ENCODE results near the gene MYL3.

Gene MYL3

GRCh38 chr3:46865031-46865507 is 1.8 kb upstream of the MYL3 start:
- DNase-seq, result no peak

GRCh38 chr3:46864061-46864881 is 1.0 kb upstream of the MYL3 start:
- DNase-seq, result peak; percentile 38

GRCh38 chr3:46862369-46863025 is 747 bp downstream of the MYL3 start:
- peak; percentile 28 for DNase-seq

GRCh38 chr3:46861605-46862368 is 1.5 kb downstream of the MYL3 start:
- peak; percentile 33 for DNase-seq

- DNase-seq, result peak; percentile 33
Observed at GRCh38 chr3:46860810-46861604, 2.2 kb downstream of the MYL3 start.

GRCh38 chr3:46860017-46860809 is 3.0 kb downstream of the MYL3 start:
- peak; percentile 43 for DNase-seq

GRCh38 chr3:46859001-46859710 is 4.1 kb downstream of the MYL3 start:
- peak; percentile 38 for DNase-seq

- no peak for DNase-seq
Observed at GRCh38 chr3:46858456-46858855, 4.8 kb downstream of the MYL3 start.

GRCh38 chr3:46857485-46858341 is 5.5 kb downstream of the MYL3 start:
- DNase-seq, result peak; percentile 24

- DNase-seq, result peak; percentile 34
Observed at GRCh38 chr3:46856576-46857471, 6.4 kb downstream of the MYL3 start.

- DNase-seq, result no peak
Observed at GRCh38 chr3:46854555-46854991, 8.7 kb downstream of the MYL3 start.

GRCh38 chr3:46853441-46854415 is 9.5 kb downstream of the MYL3 start:
- peak; percentile 37 for DNase-seq

- DNase-seq, result peak; percentile 26
Observed at GRCh38 chr3:46852839-46853355, 10.3 kb downstream of the MYL3 start.

GRCh38 chr3:46852334-46852720 is 10.9 kb downstream of the MYL3 start:
- DNase-seq, result no peak

- DNase-seq, result peak; percentile 34
Observed at GRCh38 chr3:46851364-46852333, 11.6 kb downstream of the MYL3 start.

- DNase-seq, result peak; percentile 35
Observed at GRCh38 chr3:46850468-46850779, 12.8 kb downstream of the MYL3 start.
